HG03095 (cell line): ENCODE measurements around the gene CARD9.
"Not testable (repeated sequence)": the region's sequence is repeated elsewhere in the genome, so short reads cannot be mapped to it uniquely, and the experiment has no call there.

ENCODE experiments used
- ATAC-seq: cut with Tn5 transposase; IDR thresholded peaks from one replicate; pipeline ENCODE4 v1.9.1; 2021; ENCODE audit warnings: moderate library complexity; ENCODE audit not compliant: unreplicated experiment

The CARD9 gene

DNA sequence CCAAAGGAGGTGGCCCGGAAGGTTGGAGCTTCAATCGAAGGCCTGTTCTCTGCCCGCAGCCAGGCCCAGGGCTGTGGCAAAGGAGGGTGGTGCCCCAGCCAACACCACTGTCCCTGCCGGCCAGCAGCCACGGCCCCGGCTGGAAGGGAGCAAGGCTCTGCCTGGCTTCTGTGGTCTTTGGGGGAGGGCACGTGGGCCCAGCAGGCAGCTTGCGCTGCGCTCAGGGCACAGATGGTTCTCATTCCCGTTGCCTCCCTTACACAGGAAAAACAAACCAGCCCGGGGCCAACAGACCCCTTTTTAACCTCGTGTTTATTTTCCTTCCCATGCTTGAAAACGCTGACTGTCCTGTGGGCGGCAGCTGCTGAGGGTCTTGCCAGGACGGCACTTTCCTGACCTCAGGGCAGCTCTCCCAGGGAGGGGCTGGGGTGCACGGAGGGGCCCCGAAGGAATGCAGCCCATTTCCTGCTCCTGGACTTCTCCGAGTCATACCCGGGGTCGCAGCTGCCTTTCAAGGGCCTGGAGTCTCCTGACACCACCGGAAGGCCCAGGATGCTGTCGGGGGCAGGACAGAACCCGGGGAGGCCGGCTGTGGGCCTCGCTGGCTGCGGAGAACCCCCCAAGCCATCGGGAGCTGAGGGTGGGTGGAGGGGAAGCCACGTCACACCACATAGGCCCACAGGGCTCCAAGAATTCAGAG lies 47.3 kb downstream of the CARD9 start:
- no peak for ATAC-seq

DNA sequence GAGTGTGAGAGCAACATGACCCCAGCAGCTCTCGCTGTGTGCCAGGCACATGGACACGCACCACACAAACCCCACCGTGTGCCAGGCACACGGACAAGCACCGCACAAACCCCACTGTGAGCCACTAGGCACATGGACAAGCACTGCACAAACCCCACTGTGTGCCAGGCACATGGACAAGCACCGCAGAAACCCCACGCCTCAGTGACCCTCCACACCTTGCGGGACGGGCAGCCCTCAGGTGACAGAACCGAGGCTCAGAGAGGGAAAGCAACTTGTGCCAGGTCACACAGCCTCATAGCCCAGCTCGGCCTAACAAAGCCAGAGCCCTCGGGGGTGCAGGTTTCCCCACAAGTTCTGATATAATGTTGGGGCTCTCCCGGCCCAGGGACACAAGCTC lies 48.1 kb downstream of the CARD9 start:
- no peak for ATAC-seq

DNA sequence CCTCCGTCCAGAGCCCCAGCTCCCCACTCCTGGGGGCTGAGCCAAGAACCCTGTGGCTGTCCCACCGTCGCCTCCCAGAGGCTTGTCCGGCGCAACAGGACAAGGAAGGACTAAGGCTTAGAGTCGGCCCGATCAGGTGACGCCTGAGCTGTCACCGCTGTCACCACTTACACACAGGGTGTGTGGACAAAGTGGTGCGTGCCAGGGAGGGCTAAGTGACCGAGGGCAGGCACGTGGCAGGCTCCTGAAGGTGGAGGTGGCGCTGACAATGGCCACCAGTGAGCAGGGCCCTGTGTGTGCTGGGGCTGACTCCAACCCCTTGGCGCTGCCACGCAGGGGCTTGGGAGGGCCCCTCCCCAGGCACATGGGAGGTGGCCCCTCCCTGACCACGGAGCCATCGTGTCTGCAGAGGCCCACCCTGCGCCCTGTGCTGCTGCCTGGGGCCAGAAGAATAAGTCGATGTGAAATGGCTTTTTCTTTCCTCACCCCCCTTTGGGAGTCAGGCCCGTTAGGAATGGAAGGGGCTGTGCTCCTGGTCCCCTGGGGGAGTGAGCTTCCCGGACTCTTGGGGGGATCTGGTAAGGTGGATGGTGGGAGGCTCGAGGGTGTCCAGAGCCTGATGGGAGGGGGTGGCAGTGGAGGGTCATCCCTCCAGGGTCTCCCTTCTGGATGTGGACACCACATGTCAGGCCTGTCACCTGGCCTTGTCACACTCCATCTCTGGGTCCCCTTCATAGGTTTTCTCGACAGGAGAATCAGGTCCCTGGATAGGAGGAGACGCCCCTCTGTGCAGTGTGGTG lies 48.8 kb downstream of the CARD9 start:
- ATAC-seq = no peak

DNA sequence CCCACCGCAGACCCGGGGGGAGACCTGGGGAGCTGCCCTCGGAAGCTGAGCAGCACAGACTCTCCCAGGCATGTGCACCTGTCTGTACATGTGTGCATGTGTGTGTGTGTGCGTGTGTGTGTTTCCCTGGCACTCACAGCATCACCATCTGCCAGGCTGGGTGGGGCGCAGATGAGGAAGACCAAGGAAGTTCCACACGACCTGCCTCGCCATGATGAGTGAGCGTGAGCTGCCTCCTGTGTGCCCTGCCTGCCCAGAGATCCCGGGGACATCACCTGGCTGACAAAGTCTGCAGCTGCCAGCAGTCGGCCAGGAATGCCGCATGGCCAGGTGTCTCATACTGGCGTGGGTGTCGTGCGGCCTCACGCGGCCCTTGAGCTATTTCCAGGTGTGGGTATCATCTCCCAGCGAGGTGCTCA lies 50.1 kb downstream of the CARD9 start:
- no peak for ATAC-seq

DNA sequence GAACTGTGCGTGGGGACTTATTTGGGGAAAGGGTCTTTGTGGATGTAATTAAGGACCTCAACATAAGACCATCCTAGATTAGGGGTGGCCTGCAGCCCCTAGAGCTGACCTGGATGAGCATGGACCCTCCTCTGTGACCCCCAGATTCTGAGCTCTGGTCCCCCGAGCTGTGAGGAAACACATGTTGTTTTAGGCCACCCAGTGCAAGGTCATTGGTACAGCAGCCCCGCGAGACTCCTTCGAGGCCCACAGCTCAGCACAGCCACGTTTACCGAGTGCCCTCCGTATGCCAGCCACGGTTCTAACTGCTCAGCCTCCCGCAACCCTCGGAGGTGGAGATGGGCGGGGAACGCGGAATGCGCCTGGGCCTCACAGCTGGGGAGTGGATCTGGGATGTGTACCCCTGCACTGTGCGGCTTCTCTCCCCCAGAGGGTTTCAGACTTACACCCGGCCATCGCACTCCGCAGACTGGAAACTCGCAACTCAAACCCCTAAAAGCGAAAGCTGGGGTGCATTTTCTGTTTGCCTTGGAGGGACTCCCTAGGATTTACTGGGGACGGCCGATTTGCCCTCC lies 50.6 kb downstream of the CARD9 start:
- ATAC-seq = no peak

DNA sequence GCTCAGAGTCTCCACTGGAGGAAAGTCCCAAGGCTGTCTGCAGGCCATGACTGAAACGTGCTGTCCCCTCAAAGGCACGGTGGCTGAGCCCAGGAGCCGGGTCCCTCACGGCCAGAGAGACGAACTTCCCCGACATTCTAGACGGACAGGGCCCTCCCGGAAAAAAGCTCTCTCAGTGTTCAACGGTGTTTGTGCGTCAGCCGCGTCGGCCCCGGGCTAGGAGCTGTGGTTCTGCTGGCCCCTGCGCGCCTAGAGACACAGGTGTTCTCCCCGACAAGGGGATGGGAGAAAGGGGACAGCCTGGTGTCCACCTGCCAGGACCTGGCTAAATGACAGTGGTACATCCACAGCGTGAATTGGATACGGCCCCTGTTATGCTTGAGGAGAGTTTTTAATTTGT lies 51.9 kb downstream of the CARD9 start:
- ATAC-seq = no peak

DNA sequence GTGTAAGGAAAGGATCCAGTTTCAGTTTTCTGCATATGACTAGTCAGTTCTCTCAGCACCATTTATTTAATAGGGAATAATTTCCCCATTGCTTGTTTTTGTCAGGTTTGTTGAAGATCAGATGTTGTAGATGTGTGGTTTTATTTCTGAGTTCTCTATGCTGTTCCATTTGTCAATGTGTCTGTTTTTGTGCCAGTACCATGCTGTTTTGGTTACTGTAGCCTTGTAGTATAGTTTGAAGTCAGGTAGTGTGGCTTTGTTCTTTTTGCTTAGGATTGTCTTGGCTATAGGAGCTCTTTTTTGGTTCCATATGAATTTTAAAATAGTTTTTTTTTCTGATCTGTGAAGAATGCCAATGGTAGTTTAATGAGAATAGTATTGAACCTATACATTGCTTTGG lies 52.5 kb downstream of the CARD9 start:
- ATAC-seq = not testable (repeated sequence)

DNA sequence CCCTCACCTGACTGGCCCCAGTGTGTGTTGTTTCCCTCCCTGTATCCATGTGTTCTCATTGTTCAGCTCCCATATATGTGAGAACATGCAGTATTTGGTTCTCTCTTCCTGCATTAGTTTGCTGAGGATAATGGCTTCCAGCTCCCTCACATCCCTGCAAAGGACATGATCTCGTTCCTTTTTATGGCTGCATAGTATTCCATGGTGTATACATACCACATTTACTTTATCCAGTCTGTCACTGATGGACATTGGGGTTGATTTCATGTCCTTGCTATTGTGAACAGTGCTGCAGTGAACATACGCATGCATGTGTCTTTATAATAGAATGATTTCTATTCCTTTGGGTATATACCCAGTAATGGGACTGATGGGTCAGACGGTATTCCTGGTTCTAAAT lies 53.5 kb downstream of the CARD9 start:
- not testable (repeated sequence) for ATAC-seq

DNA sequence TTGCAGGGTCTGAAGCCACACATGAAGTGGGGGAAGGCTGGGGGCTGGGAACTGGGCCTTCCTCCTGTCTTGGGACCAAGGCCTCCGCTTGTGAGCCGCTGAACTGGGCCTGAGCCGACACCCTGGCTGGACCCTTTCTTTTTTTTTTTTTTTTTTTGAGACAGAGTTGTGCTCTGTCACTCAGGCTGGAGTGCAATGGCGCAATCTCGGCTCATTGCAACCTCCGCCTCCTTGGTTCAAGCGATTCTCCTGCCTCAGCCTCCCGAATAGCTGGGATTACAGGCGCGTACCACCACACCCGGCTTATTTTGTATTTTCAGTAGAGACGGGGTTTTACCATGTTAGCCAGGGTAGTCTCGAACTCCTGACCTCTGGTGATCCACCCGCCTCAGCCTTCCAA lies 54.2 kb downstream of the CARD9 start:
- ATAC-seq = not testable (repeated sequence)

DNA sequence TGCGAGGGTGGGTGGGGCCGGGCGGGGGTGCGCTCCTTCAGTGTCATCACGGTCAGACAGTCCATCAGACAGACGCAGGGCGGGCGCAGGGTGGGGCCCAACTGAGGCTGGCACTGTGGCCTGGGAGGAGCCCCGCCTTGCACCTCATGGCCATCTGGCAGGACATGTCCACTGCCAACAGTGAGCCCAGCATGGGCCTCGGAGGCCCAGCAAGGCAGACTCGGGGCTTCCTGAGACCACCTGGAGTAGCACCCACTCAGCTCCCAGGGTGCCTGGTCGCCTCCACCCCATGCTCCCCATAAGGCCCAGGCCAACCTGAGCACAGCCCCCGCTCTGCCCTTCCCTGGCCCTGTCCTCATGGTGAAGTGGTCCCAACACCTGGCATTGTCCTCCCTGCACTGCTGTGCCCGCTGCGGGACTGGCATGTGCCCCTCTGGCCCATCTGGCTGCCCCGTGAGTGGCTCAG lies 54.7 kb downstream of the CARD9 start:
- no peak for ATAC-seq

DNA sequence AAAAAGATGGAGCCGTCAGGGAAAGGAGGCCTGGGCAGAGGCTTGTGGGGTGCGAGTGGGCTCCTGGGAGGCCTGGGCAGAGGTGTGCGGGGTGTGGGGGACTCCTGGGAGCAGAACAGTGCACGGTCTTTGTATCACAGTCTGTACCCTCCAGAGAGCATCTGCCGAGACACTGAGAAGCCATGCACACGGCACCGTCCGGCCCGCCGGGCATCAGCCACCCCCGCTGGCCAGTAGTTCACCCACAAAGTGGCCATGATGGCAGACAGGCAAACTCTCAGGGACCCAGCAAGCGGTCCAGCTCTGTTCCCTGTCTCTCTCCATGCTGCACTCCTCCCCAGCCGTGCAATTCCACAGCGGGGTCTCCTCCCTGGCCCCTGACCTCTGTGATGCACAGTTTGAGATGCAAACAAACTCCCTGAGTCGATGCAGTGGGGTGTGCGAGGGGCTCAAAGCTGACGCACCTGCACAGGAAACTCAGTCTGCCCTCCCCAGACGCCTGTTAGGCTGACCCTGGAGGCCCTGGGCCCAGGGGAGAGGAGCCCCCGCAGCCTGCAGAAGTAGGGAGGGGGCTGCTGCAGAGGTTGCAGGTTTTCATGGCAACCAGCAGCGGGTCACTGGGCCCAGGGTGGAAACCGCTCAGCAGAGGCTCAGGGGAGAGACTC lies 55.2 kb downstream of the CARD9 start:
- no peak for ATAC-seq

DNA sequence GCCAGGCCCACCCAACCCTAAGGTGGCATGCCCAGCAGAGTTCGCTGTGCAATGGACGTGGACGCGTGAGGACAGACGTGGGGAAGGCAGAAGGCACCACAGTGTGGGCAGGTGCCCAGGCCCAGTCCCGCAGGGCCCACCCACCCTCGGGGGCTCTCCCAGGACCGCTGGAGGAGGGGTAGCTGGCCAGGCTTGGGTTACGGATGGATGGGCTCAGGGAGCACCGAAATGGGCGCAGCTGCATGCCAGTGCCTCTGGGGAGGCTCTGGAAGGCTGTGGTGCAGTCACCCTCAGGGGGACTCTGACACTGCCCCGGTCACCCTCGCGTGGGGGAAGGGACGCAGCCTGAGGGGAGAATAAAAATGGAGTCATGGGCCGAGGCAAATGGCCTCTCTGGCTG lies 55.8 kb downstream of the CARD9 start:
- ATAC-seq = no peak

DNA sequence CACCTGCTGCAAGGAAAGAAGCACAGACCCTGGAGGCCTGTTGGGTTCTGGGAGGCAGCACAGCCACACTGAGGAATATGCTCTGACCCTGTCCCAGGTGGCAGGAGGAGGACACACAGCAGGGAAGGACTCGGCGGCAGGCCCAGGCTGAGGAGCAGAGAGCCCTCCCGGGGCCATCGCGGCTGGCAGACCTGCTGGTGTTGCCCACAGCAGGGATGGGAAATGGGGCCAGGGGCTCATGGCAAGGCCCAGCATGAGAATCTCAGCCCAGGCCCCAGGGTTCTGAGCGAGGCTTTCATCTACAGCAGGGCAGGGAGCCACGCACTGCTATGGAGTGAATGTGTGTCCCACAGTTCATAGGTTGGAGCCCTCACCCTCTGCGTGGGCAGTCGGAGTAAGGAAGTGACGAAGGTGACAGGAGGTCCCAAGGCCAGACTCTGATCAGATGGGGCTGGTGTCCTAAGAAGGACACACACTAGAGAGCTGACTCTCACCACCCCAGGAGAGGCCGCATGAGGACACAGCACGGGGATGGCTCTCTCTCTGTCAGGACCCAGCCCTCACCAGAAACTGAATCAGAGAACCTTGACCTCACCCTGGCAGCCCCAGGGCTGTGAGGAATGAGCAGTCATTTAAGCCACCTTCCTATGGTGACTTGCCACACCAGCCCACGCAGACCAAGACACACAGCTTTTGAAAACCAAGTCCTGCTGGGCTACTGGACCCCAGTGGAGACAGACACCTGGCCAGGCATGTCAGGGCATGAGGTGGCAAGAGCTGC lies 56.4 kb downstream of the CARD9 start:
- ATAC-seq = no peak

DNA sequence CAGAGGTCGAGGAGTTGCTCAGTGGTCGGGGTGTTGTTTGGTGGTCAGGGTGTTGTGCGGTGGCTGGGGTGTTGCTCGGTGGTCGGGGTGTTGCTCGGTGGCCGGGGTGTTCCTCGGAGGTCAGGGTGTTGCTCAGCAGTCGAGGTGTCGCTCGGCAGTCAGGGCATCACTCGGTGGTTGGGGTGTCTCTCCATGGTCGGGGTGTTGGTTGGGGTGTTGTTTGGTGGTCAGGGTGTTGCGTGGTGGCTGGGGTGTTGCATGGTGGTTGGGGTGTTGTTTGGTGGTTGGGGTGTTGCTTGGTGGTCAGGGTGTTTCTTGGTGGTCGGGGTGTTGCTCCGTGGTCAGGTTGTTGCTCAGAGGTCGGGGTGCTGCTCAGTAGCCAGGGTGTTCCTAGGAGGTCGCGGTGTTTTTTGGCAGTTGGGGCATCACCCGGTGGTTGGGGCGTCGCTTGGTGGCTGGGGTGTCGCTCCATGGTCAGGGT lies 57.2 kb downstream of the CARD9 start:
- ATAC-seq = no peak

DNA sequence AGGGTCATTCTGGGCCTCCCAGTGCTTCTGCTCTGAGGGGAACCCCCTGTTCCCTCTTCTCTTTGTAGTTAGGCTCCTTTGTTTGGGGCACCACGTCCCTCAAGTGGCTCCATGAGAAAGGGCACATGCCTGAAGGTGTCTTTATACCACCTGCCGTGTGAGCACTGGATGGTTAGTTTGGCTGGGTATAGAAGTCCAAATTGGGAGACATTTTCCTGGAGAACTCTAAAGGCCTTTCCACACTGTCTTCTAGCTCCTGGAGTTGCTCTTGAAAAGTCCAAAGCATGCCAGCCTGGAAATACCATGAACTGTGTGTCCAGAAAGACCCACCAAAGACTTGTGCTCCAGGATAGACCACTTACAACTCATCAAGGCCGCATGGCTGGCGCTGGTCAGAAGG lies 58.5 kb downstream of the CARD9 start:
- ATAC-seq = no peak

DNA sequence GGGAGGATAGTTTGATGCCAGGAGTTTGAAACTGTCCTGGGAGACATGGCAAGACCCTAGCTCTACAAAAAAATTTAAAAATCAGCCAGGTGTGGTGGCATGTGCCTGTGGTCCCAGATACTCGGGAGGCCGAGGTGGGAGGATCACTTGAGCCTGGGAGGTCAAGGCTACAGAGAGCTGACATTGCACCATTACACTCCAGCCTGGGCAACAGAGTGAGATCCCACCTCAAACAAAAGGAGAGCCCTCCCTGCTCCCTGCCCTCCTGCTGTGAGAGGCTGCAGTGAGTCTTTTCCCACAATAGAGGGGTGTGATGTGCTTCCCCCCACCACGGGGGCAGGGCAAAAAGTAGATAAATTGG lies 59.4 kb downstream of the CARD9 start:
- ATAC-seq = no peak
